KMS-11 (cell line): ENCODE data around the gene APOBEC3C.

Experiments
- H2AFZ ChIP-seq: fragments of 200-600 bp; sonication (generic); 2 replicates; pipeline ENCODE4 v1.6.1; 2016; ENCODE audit warnings: antibody characterized with exemption, mixed run types, low read depth
- H3K27ac ChIP-seq: fragments of 200-600 bp; sonication (generic); 2 replicates; pipeline ENCODE4 v1.6.1; 2016; ENCODE audit warnings: mild to moderate bottlenecking, mixed run types
- H3K27me3 ChIP-seq: fragments of 200-600 bp; sonication (generic); 2 replicates; pipeline ENCODE4 v1.6.1; 2017; ENCODE audit warnings: mild to moderate bottlenecking, low read depth, mixed run types, moderate library complexity; ENCODE audit not compliant: insufficient read depth
- H3K36me3 ChIP-seq: fragments of 200-600 bp; sonication (generic); 2 replicates; pipeline ENCODE4 v1.6.1; 2017; ENCODE audit warnings: mild to moderate bottlenecking, mixed run types; ENCODE audit not compliant: insufficient read depth
- H3K4me1 ChIP-seq: fragments of 200-600 bp; sonication (generic); 2 replicates; pipeline ENCODE4 v1.6.1; 2016; ENCODE audit warnings: mild to moderate bottlenecking, low read depth, mixed run types; ENCODE audit not compliant: poor library complexity, severe bottlenecking
- H3K4me2 ChIP-seq: fragments of 200-600 bp; sonication (generic); 2 replicates; pipeline ENCODE4 v1.7.0; 2016; ENCODE audit warnings: mild to moderate bottlenecking, mixed run types
- H3K4me3 ChIP-seq: fragments of 200-600 bp; sonication (generic); IDR thresholded peaks from 2 replicates; pipeline ENCODE4 v1.6.1; 2017; ENCODE audit warnings: low read depth, low read length, mixed read lengths; ENCODE audit not compliant: insufficient read depth
- H3K79me2 ChIP-seq: fragments of 200-600 bp; sonication (generic); 2 replicates; pipeline ENCODE4 v1.6.1; 2016; ENCODE audit warnings: low read depth, mixed run types; ENCODE audit not compliant: insufficient read depth
- H3K9ac ChIP-seq: fragments of 200-600 bp; sonication (generic); 2 replicates; pipeline ENCODE4 v1.6.1; 2016; ENCODE audit warnings: mild to moderate bottlenecking, mixed run types
- H4K20me1 ChIP-seq: fragments of 200-600 bp; sonication (generic); 2 replicates; pipeline ENCODE4 v1.6.1; 2016; ENCODE audit warnings: mild to moderate bottlenecking, mixed run types; ENCODE audit not compliant: insufficient read depth
- CTCF ChIP-seq: fragments of 200-600 bp; sonication (generic); conservative IDR thresholded peaks from 2 replicates; pipeline ENCODE4 v1.6.1; 2017; ENCODE audit warnings: low read depth, mild to moderate bottlenecking, antibody characterized with exemption, low read length, moderate library complexity, mixed read lengths

The APOBEC3C gene

DNA sequence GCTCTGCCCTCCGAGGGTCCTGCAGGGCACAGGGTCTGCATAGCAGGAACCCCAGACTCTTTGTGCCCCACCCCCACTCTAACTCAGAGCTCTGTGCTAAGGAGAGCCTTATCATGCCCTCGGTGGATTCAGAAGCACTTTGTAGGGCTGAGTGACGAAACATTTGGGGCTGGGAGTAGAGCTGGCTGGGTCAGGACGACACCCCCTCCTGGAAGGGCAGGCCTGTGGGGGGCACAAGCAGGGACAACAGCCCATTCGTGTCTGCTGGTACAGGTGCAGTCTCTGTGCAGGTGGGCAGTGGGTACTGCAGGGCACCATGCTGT is 47.7 kb upstream of the APOBEC3C start:
- H3K27ac ChIP-seq, result no peak overlapping the region
- TF ChIP-seq CTCF, result no peak
- H4K20me1 ChIP-seq, result no peaks in the 10 kb centered on the region
- H3K4me1 ChIP-seq, result no peaks in the 10 kb centered on the region
- H3K27me3 ChIP-seq, result no peaks in the 10 kb centered on the region
- H3K36me3 ChIP-seq, result no peaks in the 10 kb centered on the region
- no peak overlapping the region for H3K9ac ChIP-seq
- no peak overlapping the region for H3K4me2 ChIP-seq
- H3K4me3 ChIP-seq, result no peak overlapping the region
- H3K79me2 ChIP-seq, result no peaks in the 10 kb centered on the region
- H2AFZ ChIP-seq, result no peak overlapping the region

GRCh38 chr22:38966942-38967341 is 47.1 kb upstream of the APOBEC3C start:
- Histone ChIP-seq H3K9ac (no peak overlapping the region), H3K36me3 (no peaks in the 10 kb centered on the region), H4K20me1 (no peaks in the 10 kb centered on the region), H3K79me2 (no peaks in the 10 kb centered on the region), H3K4me1 (no peaks in the 10 kb centered on the region), H2AFZ (no peak overlapping the region), H3K4me2 (no peak overlapping the region), H3K4me3 (no peak overlapping the region), H3K27me3 (no peaks in the 10 kb centered on the region), H3K27ac (no peak overlapping the region)
- no peak for TF ChIP-seq CTCF

GRCh38 chr22:38967451-38968450 is 46.3 kb upstream of the APOBEC3C start:
- Histone ChIP-seq H3K4me2 (no peak overlapping the region), H3K27me3 (no peaks in the 10 kb centered on the region), H3K4me1 (no peaks in the 10 kb centered on the region), H3K27ac (no peak overlapping the region), H3K36me3 (no peaks in the 10 kb centered on the region), H3K4me3 (no peak overlapping the region), H4K20me1 (no peaks in the 10 kb centered on the region), H2AFZ (no peak overlapping the region), H3K9ac (no peak overlapping the region), H3K79me2 (no peaks in the 10 kb centered on the region)
- TF ChIP-seq CTCF, result no peak

GRCh38 chr22:38968801-38969200 is 45.3 kb upstream of the APOBEC3C start:
- Histone ChIP-seq H3K4me2 (no peak overlapping the region), H3K4me3 (no peak overlapping the region), H3K36me3 (no peaks in the 10 kb centered on the region), H3K9ac (no peak overlapping the region), H4K20me1 (no peaks in the 10 kb centered on the region), H3K27me3 (no peaks in the 10 kb centered on the region), H3K79me2 (no peaks in the 10 kb centered on the region), H3K27ac (no peak overlapping the region), H3K4me1 (no peaks in the 10 kb centered on the region), H2AFZ (no peak overlapping the region)
- TF ChIP-seq CTCF, result no peak
